Measurements from ENCODE around the gene CELF4.

The CELF4 gene

DNA sequence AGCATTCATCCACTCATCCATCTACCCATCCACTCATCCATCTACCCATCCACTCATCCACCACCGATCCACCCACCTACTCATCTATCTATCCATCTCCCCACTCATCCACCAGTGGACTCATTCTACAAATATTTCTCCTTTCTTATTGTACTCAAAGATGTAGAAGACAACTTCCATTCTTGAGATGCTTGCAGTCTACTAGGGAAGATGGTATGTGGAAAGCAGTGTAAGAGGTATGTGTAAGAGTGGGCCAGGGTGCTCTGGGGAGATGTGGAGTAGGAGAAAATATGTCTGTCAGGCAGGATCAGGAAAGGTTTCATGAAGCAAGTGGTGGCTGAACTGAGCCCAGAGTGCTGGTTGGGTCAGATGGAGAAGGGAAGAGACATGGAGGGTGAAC is 150.8 kb downstream of the CELF4 start:
- no peak for DNase-seq (ENCODE audit: low read depth, low spot score)

DNA sequence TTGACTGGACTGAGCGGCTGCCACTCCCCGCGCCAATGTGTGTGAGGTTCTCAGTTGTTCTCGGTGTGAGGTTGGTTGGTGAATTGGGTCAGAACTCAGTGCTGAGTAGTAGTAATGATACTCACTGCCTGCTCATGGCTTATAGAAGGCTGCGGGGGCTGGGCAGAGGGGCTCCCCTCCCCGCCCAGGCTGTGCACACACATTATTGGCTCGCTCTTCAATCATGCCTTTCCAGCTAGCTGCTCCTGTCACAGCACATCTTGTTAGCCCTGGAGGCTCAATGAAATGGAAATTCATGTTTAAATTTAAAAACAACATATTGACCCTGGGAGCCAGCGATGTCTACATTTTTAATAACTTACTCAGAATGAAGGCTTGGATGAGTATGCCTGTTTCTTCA is 152.8 kb downstream of the CELF4 start:
- no peak for DNase-seq (ENCODE audit: low read depth, low spot score)

DNA sequence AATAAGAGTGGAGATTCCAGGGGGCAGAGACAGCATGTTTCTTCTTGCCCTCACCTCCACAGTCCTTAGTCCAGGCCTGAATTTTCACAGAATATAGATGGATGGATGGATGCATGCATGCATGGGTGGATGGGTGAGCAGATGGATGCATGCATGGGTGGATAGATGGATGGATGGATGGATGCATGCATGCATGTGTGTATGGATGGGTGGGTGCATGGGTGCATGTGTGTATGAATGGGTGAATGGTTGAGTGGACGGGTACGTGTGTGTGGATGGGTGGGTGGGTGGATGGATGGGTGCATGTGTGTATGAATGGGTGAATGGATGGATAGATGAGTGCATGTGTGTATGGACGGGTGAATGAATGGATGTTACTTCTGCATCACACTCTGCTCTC is 153.3 kb downstream of the CELF4 start:
- DNase-seq (ENCODE audit: low read depth, low spot score) = no peak

DNA sequence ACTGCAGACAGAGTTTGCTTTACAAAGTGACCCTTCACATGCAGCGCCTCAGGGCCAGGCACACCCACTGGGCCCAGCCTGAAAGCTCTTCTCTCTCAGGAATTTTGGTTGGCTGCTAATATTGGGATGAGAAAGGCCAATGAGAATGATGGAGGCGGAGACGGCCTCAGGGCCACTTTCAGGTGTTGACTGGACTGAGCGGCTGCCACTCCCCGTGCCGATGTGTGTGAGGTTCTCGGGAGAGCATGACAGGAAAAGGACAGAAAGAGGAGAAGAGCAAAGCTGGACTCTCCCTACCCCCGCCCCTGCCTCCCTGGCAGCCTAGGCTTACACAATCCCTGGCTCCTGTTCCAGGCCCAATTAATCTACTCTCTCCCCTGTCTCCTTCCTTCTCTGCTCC is 155.7 kb downstream of the CELF4 start:
- DNase-seq (ENCODE audit: low read depth, low spot score) = no peak

DNA sequence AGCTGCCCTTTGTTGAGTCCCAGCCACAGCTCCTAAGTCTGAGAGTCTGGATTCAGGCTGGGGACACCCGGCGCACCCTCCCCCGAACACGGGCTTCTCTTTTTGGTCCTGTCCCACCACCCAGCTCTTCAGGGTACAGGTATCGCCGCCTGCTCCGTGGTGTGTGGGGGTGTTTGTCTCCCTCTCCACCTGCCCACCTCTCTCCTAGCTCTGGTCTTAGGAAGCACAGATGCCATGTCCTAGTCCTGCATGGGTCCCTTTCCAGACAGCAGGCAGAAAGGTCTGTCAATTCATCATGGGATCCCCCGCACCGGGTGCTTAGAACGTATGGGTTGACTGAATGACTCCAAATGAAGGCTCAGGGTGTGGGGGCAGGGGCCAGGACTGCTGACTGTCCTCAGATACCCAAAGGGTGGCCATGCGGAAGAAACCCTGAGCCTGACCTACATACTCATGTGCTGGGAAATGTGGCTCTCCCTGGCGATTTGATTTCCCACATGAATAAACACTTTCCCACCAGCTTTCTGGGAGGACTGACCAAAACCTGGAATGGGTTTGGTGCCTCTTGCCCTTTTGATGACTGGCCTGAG is 156.8 kb downstream of the CELF4 start:
- DNase-seq (ENCODE audit: low read depth, low spot score) = no peak

DNA sequence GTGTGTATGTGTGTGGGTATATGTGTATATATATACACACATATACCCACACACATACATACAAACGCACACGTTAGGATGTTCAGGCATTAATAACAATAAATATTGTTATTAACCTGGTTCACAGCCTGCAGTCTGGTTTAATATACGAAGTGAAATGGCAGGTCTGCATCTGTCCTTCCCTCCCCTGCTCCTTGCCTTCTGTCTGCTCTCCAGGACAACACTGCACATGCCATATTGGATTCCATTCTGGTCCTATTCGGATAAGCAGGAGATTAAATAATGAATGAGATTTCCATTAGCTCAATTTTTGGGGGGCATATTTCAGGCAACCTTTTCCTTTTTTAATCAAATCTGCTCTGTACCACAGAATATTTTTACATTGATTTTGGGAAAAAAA is 158.0 kb downstream of the CELF4 start:
- DNase-seq (ENCODE audit: low read depth, low spot score) = no peak

DNA sequence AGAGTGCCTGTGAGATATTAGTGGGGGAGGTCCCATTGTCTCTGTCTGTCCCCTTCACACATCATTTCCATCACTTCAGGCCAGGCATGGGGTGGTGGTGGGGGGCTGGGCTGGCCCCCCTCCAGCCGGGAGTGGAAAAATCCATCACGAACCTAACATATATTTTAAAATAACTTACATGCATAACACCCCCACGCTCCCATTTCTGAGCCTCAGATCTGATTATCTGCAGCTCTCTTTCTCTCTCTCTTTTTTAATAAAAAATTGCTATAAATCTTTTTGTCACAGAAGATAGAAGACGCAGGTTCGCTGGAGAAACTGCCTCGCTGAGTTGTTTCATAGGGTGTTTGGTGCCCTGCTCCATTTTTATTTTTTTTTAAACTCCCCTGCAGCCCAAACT is 159.8 kb downstream of the CELF4 start:
- DNase-seq (ENCODE audit: low read depth, low spot score) = no peak

DNA sequence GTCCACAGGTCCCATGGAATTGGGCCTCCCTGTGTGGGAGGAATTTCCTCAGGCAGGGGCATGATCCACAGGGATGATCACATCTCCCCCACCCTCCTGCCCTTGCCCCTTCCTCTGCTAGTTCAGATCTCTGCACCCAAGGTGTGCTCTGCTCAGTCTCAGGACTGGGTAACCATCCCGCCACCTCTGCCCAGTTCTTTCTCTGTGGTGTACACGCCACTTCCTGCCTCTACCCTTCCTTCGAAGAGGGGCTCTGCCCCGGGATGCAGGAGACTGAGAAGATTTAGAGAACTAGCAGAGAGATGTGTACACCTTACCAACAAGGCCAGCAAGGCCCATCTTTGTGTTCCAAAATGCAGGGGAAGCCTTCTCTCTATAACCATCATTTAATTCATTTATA is 160.4 kb downstream of the CELF4 start:
- no peak for DNase-seq (ENCODE audit: low read depth, low spot score)

DNA sequence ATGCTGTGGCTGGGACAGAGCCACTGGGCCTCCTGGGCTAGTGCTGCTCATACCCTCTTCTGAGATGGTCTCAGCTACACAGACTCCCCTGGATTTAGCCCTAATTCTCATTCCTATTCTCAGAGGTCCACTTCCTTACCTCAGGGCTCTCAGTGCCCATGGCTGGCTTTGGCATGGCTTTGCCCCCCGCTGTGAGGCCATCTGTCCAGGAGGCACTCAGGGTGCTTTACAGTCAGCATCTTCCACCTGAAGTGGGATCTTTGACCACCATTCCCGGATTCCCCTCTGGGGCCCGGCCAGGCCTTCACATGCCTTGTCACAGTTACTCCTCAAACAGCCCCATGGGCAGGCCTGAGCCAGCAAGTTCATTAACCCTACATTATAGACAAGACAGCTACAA is 161.8 kb downstream of the CELF4 start:
- DNase-seq (ENCODE audit: low read depth, low spot score) = no peak

DNA sequence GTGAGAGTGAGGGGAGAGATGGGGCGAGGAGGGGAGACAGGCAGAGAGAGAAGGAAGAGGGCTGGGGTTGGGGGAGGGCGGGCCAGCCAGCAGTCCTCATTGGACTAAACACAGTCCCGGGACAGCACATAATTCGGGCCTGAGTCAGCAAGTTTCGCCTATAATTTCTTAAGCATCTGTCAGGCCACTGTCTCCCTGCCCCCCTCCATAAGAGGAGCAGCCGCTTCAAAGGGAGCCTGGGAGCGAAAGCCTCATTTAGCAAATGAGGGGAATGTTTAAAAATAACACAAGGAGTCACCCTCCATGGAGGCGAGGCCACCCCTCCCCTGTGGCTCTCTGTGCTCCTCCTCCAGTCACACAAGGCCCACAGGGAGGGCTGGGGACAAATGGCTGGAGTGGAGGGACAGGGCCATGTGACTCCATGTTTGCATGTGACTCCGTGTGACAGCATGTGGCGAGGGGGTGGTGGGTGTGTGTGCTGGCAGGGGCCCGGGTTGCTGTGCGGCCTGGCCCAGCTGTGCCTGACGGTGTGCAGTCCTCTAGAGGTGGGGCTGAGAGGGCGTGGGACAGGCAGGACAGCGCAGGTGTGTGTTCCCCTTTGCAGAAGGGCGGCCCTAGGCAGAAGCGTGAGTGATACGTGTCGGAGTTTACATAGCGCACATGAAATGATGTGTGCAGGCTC is 162.4 kb downstream of the CELF4 start:
- no peak for DNase-seq (ENCODE audit: low read depth, low spot score)

DNA sequence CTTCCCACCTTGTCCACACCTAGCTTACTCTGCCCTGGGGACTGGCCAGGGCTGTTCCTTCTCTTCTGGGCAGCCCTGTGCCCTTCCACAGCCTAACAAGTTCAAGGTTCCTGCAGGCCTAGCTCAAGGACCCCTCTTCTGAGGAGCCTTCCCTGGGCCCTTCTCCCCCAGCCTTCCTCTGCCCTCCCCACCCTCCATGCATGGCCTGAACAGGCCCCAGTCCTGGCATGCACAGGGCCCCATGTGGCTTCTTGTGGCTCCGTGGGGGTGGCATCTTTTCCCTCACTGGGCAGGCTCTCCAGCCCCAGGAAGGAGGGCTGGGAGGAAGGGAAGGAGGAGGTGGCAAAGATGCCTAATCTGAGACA is 162.9 kb downstream of the CELF4 start:
- no peak for DNase-seq (ENCODE audit: low read depth, low spot score)

DNA sequence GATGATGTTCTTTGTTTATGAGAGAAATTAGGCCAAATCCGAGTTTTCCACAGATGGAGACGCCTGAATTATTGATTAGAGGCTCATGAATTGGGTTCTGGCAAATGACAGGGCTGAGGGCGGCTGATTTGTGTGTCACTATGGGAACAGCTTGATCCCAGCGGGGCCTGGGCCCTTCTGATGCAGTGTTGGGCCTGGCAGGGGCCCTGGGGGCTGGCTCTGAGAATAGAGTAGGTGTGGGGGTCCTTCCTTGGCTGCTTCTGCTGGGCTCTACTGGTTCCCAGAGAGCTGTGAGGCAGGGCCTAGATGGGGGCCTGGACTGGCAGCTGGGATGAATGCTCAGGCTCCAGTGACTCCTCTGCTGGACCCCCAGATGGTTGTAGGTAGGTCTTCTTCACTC is 164.8 kb downstream of the CELF4 start:
- DNase-seq (ENCODE audit: low read depth, low spot score) = no peak

DNA sequence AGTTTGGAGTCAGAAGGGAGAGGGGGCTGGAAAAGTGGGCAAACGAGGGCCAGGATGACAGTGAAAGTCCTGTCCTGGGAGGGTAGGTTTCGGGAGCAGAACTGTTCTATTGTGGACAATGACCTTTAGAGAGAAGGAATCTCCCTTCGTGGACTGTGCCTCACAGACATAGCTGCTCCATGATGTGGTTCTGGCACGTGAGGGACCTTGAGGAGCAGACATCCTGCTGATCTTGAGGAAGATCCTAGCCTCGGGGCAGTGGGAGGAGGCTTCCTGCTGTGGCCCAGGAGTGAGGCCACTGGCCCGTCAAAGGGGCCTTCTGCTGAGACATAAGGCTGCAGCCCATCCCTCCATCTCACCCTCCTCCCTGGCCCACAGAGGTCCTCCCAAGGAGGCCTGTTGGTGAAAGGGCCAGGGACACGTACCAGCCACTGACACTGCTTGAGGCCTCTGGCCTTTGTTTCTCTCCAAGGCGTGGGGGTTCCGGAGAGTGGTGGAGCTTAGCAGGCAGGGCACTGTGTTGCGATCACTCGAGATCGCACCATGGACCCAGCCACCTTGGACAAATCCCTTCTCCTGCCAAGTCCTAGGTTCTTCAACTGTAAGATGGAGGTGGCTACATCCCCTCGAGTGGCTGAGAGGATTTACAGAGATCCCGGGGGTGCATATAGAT is 167.2 kb downstream of the CELF4 start:
- no peak for DNase-seq (ENCODE audit: low read depth, low spot score)

DNA sequence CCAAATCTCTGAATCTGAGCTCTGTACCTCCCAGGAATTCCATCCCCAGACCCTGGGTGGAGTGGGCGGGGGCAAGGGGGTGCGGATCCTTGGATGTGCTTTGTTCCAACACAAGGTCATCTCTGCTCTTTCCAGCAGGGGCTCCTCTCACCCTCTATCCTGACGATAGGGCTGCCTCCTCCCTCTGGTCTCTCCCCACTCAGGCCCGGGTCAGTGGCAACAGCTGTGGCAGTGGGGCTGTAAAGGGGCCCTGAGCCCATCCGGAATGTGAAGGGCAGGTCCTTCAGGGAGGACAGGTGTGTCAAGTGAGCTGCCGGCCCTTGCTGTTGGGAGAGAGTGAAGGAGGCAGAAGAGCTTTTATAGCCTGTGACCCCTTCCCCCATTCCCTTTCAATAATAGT is 167.8 kb downstream of the CELF4 start:
- DNase-seq (ENCODE audit: low read depth, low spot score) = no peak

DNA sequence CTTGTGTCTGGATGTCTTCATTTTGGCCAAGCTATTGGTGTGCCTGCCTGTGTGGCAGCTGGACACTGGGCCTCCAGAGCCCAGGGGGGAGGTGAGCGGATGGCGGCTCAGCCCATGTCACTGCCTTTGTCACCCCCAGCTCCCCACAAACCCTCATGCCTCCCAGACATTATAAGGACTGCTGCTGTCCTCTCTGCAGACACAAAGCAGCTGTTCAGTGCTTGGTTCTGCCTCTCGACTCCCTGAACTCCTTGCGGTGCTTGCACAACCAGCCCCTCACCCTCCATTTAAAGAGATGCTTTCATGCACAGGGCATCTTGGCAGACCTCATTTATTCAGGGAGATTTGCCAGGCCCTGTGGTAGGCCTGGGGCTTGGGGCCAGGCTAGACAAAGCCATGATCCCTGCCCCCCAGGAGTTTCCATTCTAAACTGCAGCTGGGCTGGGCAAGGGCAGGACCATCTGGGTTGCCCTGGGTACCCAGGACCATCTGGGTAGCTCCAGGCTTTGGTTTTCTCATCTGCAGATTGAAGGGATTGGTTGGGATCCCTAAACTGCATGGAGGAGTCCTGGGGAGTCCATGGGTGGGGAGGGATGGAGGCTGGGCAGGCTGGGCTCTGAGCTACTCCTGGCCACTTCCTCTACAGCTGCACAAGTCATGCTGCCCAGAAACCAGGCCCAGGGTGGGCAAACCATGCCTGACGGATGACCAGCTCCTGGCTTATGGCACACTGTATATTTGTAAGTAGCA is 168.5 kb downstream of the CELF4 start:
- DNase-seq (ENCODE audit: low read depth, low spot score) = no peak

DNA sequence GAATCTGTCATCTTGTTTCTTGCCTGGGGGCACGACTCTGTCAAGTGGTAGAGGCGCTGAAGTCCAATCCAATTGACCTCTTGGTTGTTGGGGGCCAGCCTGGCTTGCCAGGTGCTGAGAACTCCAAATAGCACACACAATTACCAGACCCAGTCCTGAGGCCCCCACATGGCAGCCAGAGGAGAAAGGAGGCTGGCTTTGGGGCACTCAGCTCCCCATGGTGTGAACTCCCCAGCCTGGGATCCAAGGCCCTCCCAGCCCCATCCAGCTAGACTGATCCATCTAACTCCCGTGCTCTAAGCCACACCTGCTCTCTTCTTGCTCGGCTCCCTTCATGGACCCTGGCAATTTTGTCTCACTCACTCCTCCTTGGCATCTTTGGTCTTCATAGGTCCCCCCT is 170.0 kb downstream of the CELF4 start:
- no peak for DNase-seq (ENCODE audit: low read depth, low spot score)

DNA sequence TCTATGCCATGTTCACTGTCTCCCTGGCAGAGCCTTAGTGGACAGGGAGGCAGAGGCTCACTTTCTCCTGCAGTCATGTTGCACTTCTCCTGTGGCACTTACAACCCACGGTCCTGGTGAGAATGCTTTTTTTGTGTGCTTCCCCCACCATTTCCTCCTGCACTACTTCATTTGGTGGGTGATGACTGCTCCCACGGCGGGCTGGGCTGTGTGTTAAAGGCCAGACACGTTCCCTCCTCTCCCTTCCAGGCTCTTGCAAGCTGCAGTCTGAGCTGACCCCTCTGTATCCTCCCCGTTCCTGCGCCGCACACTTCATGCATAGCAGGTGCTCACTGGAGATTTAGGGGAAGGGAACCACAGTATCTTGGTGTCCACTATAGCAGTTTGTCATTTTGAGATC is 170.5 kb downstream of the CELF4 start:
- DNase-seq (ENCODE audit: low read depth, low spot score) = no peak

DNA sequence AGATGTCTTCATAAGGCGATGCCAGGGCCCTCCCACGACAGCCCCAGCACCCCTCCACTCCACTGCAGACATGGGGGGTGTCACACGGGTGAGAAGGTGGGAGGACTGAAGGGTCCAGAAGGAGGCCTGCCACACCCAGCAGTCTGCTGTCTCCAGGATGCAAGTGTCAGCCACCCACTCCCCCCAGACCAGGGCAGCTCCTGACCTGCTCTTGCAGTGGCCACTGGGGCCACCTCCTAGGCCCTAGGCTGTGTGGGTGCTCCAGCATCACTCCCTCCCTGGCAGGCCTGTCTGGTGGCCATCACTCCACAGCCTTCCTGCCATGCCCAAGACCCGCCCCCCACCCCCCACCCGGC is 171.0 kb downstream of the CELF4 start:
- no peak for DNase-seq (ENCODE audit: low read depth, low spot score)

DNA sequence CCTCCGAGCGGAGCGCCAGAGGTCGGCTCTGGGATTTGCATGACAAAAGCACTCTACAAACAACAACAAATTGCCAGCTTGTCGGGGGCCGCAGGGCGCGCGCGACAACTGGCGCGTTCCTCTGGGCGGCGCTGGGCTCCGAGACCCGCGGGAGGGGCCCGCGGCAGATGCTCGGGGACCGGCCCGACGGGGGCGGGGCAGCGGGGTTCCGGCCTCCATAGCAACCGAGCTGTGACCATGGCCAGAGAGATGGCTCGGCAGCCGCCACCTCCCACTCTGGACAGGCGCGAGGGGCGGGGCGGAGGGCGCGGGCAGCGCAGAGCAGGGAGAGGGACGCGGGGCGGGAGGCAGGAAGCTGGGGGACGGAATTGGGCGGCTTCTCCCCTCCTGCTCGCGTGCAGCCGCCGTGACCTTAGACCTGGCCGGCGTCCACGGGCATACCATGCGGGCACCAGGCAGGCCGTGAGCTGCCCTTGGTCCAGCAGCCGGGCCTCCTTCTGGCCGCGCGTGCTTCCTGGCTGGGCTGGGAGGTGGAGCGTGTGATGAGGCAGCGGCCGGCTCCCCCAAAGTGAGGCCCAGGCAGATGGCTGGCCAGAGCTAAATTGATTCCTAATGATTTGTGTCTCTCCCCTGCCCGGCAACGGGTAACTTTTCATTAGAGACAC is 171.5 kb downstream of the CELF4 start:
- DNase-seq (ENCODE audit: low read depth, low spot score) = no peak

DNA sequence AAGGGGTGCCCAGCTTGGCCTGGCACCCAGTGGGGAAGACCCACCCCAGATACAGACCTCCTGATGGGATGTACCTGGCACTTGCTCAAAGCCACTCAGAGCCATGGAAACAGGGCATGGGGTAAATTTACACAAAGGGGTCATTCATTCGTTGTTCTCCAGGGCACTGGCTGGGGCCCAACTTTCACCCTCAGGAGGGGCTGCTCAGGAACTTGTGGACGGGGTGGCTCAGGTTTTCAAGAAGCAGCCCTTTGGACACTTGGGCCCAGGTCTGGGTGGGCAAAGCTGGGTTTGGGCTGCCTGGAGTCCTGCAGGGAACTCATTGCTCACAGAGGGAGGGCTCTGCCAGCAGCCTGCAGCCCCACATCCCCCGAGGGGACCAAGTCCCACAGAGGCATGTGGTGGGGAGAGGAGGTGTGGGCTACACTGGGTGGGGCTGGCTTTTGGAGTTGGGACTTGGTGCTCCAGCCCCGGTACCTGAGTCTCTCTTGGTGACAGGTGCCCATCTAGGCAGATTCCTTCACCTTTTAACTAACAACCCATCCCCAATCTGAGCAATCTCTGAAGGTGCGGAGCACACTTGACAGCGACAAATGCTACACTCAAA is 172.3 kb downstream of the CELF4 start:
- DNase-seq (ENCODE audit: low read depth, low spot score) = no peak

DNA sequence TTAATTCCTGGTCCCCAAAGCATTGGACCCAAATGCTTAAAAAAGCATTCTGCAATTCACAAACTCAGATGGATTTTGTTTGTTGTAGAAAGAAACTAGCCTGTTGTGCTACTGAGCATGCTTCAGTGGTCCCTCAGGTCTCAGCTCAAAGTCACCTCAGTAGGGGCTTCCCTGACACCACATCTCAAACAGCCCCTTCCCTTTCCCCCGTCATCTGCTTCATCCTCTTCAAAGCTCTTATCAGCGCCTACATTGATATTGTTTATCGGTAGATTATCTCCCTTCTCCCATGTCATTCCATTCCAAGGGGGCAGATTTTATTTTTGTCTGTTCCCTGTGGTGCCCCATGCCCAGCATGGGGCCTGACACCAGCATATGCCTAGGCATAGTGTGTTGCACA is 172.9 kb downstream of the CELF4 start:
- DNase-seq (ENCODE audit: low read depth, low spot score) = no peak

All from activated naive CD8-positive, alpha-beta T cell treated with anti-CD3 and anti-CD28 coated beads, Interleukin-2, amount 50 U/mL, for 16 hours (primary cell).